GM03348 (cell line): ENCODE results near the gene SPTBN1.

Experiments used
- DNase-seq: peaks from one replicate; pipeline ENCODE4 v3.0.0; 2012; ENCODE audit warnings: low spot score

SPTBN1 gene

DNA sequence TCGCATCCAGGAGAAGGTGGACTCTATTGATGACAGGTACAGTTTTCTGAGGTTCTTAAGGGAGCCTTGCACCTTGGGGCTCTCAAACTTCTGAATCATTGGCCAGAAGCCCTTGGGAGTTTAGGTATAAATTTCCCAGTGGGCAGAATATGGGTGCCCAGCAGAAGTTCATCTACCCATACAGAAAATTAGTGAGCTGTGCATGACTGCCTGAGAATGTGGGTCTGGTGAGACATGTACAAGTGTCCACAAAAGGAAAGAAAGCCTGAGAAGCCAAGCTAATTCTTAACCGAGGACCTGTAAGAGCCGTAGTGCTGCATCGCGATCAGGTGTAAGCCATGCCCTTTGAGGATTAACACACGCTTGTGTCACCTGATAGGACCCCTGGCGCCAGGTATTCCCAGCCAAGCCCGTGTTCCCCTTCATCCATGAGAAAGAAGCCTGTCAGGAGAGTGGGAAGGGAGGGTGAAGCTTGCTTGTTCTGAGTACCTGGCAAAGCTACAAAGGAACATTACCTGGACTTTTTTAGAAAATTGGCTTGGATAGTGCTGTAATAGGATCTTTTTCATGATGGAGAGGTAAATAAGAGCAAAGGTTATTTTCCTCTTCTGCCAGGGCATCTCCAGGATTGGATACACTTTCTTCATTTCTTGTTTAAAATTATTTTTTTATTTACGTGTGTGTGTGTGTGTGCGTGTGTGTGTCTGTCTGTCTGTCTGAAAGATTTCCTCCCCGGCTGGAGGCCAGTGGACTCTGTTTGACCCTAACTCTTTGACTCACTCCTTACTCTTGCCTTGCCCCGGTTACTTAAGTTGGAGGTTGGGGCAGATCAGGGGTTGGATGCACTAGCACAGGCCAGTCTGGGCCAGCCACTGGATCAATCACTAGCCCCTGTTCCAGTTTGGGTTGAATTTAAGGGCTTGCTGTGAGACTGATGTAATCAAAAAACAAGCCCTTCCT lies 176.9 kb downstream of the SPTBN1 start:
- DNase-seq, result peak; percentile 57

- no peak for DNase-seq
Observed at GRCh38 chr2:54634021-54634420, 177.9 kb downstream of the SPTBN1 start.

DNA sequence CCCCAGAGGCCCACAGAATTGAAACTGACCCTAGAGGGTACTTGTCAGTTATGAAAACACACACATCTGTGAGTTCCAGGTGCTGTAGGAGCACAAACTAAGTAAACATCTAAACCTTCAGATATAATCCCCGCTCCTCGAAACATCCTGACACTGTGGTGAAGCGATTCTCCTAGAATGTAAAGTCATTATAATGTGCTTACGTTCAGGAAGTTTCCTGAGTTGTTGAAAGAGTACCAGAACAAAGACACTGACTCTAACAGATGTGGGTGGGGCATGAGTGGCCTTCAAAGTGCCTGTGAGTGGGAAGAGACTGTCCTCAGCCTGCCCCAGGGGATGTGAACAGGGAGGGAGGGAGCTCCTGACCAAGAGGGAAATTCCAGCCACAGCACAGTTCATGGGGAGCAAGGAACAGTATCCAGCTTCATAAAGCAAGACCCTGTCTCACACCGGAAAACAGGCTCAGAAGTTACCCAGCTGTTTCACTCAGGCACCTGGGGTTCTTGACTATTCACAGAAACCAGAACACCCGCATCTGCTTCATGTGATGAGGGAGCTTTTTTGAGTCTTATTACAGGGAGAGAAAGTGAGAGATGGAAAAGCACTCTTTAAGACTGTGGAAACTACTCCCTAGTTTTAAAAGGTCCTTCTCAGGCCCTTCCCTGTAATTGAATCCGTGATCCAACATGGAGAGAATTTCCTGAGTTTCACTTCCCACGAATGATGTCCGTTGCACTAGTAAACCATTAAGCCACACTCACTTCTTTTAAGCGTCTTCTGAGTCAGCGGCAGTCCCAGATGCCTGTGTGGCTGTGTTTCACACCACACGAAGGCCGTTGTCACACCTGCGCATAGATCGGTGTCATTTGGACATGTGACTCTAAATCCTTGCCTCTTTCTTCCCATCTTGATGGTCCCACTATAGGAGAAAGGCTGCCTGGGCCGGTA lies 178.7 kb downstream of the SPTBN1 start:
- peak; percentile 45 for DNase-seq

DNA sequence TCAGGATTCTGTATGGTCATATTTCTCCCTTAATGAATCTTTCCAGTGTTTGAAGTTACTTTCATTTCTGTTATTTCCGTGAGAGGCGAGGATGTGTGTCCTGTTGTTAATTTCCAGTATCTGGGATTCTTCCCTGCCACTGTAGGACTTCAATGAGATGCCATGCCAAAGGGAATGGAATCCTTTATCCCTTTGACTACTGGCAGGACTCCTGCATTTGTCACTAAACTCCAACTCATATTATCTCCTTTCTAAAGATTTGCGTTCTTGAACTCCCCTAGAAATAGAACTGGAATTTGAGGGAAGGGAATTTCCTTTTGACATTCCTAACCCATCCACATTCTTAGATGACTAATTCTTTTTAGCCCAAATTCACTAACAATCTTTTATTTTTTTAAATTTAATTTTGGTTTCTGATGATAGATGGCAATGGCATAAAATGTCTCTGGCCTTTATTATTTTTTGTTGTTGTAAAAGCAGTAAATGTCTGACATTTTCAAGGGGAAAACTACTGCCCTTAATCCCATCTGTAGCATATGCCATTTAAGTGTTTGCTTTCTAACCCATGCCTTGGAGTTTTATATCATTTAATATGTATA lies 179.5 kb downstream of the SPTBN1 start:
- DNase-seq, result peak; percentile 71

DNA sequence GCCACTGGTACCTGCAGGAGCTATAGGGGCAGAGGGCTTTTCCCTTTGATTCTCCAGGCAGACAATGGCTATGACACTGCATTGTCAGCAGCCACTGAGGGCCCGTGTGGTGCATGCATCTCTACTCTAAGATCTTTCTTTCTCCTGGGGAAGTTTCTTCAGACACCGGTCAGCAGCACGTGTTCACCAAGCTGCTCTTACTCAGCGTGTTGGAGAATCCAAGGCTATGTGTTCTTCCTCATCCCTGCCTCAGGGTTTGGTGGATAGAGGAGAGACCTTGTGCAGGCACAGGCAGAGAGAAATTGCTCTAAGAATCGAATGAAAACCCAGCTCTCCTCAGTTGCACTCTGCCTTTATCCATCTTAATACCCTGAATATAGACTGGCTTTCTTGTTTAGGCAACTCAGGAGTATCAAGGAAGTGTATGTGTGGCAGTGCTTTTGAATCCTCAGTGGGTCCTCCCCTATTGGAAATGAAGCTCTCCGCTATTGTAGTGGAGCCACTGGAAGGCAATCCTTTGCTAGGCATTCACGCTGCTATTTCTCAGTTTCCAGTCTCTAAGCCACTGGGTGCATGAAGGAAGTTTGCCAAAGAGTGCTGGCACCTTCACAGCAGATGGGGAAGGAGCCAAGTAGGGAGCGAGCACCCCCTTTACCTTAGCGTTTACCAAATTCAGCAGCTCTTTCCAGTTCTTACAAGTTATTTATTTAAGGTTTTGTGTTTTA lies 180.4 kb downstream of the SPTBN1 start:
- DNase-seq, result no peak

- DNase-seq, result no peak
Observed at GRCh38 chr2:54638103-54638502, 182.0 kb downstream of the SPTBN1 start.

GRCh38 chr2:54638774-54639187 lies 182.7 kb downstream of the SPTBN1 start:
- no peak for DNase-seq

GRCh38 chr2:54639609-54640008 lies 183.5 kb downstream of the SPTBN1 start:
- DNase-seq, result no peak

GRCh38 chr2:54640834-54641540 lies 184.9 kb downstream of the SPTBN1 start:
- no peak for DNase-seq

DNA sequence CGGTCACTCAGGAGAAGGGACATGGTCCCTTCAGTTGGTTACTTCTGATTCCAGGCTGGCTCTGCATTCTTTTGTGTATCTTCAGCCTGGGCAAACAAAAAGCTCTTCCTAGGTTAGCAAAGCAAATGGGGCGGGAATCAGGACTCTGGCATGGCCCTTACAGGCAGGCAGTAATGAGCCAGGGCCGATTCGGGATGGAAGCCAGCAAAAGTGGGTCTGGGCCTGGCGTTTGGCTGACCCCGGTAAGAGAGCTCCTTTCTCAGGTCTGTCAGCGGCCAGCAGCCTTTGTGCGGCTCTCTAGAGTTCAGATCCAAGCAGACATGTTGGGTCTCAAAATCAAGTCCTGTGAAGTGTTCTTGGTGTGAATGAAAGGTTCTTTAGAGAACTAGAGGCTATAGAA lies 185.9 kb downstream of the SPTBN1 start:
- no peak for DNase-seq

DNA sequence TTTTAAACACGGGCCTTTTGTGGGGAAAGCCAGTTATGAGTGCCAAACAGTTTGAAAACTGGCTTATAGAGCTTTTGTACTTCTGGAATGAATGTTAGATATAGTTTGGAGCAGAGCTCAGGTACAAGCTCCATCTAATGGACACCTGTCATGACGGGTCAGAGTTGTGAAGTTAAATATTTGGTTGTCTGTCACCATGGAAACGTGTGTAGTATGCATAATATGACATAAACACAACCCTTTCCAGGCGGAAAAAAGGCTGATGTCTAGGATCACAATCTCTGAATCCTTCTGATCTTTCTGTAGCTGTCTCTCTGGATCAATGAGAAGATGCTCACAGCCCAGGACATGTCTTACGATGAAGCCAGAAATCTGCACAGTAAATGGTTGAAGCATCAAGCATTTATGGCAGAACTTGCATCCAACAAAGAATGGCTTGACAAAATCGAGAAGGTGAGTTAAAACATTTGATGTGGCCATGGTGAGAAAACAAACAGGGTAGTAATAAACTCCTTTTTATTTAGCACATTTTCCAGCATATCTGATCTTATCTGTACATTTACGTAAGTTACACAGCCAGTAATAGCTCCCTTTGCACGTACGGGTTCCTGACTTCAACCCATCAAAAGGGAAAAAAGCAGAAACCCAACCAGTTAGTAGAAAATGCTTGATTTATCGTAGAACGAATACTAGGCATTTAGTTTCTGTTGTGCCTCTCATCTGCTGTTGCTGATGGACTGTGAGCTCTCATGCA lies 186.7 kb downstream of the SPTBN1 start:
- DNase-seq, result no peak

- DNase-seq, result no peak
Observed at GRCh38 chr2:54644236-54644635, 188.1 kb downstream of the SPTBN1 start.

DNA sequence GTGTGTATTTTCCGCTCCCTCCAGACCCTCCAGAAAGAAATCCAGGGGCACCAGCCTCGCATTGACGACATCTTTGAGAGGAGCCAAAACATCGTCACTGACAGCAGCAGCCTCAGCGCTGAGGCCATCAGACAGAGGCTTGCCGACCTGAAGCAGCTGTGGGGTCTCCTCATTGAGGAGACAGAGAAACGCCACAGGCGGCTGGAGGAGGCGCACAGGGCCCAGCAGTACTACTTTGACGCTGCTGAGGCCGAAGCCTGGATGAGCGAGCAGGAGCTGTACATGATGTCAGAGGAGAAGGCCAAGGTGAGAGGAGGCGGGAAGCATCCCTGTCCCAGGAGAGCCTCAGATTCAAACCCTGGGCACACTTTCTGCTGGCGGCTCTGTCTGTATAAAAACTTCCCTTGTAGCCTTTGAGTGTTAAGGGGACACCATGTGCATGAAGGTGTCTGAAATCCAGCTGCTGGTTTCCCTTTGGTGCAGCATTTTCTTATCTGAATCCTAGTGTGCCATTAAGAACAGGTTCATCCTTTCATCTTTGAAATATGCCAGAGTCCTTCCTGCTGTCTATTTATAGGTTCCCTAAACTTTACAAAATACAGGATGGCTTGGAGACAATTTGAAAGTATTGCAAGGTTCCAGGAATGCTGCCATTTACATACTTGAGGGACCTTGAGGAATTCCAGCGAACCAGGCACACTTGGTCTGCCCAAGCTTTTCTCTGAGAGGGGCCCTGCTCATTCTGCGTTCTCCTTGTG lies 190.2 kb downstream of the SPTBN1 start:
- DNase-seq, result no peak

DNA sequence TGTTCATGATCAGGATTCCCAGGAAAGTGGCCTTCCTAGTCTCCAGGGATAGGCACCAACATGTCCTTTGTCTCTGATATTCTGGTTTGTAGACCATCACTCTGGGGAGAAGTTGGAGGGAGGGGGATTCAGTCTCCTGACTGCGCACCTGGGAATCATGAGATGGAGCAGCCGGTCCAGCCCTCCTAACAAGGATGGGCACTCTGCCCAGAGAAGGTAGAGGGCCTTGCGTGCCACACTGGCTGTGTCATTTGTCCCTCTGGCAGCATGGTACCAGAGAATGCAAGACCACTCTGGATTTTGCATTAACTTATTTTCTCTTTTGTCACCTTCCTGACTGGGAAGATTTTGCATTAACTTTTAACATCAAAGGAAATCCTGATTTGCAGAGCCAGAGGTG lies 192.1 kb downstream of the SPTBN1 start:
- DNase-seq, result no peak

GRCh38 chr2:54649191-54649590 lies 193.1 kb downstream of the SPTBN1 start:
- DNase-seq, result no peak

DNA sequence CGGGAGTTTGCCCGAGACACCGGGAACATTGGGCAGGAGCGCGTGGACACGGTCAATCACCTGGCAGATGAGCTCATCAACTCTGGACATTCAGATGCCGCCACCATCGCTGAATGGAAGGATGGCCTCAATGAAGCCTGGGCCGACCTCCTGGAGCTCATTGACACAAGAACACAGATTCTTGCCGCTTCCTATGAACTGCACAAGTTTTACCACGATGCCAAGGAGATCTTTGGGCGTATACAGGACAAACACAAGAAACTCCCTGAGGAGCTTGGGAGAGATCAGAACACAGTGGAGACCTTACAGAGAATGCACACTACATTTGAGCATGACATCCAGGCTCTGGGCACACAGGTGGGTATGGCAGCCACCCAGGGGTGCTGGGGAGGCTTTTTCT lies 193.5 kb downstream of the SPTBN1 start:
- DNase-seq, result no peak

DNA sequence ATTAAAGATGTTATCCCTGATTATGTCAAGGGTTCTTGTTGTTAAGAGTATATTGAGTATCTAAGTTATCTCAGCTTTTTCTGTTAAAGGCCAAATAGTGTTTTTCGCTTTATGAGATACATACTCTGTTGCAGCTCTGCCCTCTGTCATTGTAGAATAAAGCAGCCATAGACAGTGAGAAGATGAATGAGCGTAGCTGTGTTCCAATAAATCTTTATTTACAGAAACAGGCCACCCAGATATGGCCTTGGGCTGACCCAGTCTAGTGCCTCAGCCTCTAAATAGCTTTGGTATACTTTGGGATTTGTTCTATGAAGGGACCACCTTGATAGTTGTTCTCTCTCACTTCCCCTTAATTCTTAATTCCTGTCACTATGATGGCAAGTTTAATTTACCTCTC lies 194.5 kb downstream of the SPTBN1 start:
- DNase-seq, result no peak

DNA sequence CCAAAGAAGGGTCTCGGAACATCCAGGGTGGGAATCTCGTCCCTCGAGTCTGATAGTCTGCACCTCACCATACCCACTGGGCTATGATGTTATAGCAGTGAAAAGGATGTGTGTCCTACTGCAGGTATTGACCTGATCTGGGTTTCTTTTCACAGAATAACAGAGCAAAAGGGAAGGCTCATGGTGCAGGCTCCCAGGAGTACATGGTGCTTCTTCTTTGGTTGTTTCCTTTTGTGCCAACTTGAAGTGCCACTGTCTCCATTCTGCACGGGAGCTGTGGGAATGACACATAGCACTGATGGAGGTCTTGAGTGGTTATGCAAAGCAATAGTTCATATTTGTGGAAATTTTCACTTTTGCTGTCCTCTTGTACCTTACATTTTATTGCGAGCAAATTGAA lies 195.2 kb downstream of the SPTBN1 start:
- no peak for DNase-seq

DNA sequence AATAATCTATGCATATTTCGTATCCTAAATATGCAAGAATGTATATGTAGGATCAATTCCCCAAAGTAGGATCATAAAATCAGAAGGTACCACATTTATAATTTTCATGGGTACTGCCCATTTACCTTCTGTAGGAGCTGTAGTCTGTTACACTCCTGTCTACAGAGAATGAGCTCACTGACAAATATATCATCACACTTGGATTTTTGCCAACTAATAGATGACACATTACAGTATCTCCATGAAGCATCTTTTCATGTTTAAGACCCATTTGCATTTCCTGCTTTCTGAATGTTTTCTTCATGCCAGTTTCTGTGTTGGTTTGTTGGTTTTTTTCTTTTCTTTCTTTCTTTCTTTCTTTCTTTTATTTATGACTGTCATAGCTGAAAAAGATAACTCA lies 196.4 kb downstream of the SPTBN1 start:
- DNase-seq, result no peak
